ENCODE measurements around the gene ASB18. TPM values are rescaled to one million over a fixed set of nuclear protein-coding genes. Genes with fewer than 3 reads are reported as not detected.

ASB18 gene
- total RNA-seq, 1 experiment from 2014 or later: not detected

- CTCF ChIA-PET: no interaction called here
- no peak for DNase-seq (ENCODE audit: unreplicated experiment)
- intact Hi-C loops (cut with micrococcal nuclease): no loop called here
- H3K4me3 Mint-ChIP-seq (ENCODE audit: unreplicated experiment): no peak overlapping the region
- peaks cover 6% of the 10 kb centered on the region for H3K4me1 Mint-ChIP-seq (ENCODE audit: insufficient read depth, unreplicated experiment)
- no TSS peak for BruUV-seq (replicated peaks)
- no peak for TF ChIP-seq CTCF (IDR thresholded peaks at IDR 0.05; ENCODE audit: unreplicated experiment)
- peaks cover 6% of the 10 kb centered on the region for H3K36me3 Mint-ChIP-seq (ENCODE audit: insufficient read depth, unreplicated experiment)
- H3K27ac Mint-ChIP-seq (ENCODE audit: low read depth, unreplicated experiment): no peak overlapping the region
- H3K9me3 Mint-ChIP-seq (ENCODE audit: unreplicated experiment): no peaks in the 10 kb centered on the region
- peaks cover 4% of the 10 kb centered on the region for H3K27me3 Mint-ChIP-seq (ENCODE audit: insufficient read depth, unreplicated experiment)
- POLR2A ChIA-PET: no interaction called here
Observed at GRCh38 chr2:236161082-236161462, 103.1 kb downstream of the ASB18 start.

- CTCF ChIA-PET: interaction anchor here (0.7 kb wide), 1 partner anchor 15 kb away, joined by 3 read pairs; no protein-coding TSS in a partner anchor
- no peak overlapping the region for H3K4me3 Mint-ChIP-seq (ENCODE audit: unreplicated experiment)
- no peaks in the 10 kb centered on the region for H3K27me3 Mint-ChIP-seq (ENCODE audit: insufficient read depth, unreplicated experiment)
- no peak for TF ChIP-seq CTCF (IDR thresholded peaks at IDR 0.05; ENCODE audit: unreplicated experiment)
- intact Hi-C loops (cut with micrococcal nuclease): no loop called here
- POLR2A ChIA-PET: interaction anchor here (0.6 kb wide), 1 partner anchor 17 kb away, joined by 3 read pairs; no protein-coding TSS in a partner anchor
- no peaks in the 10 kb centered on the region for H3K9me3 Mint-ChIP-seq (ENCODE audit: unreplicated experiment)
- peaks cover 6% of the 10 kb centered on the region for H3K36me3 Mint-ChIP-seq (ENCODE audit: insufficient read depth, unreplicated experiment)
- no TSS peak for BruUV-seq (replicated peaks)
- peaks cover 6% of the 10 kb centered on the region for H3K4me1 Mint-ChIP-seq (ENCODE audit: insufficient read depth, unreplicated experiment)
- DNase-seq (ENCODE audit: unreplicated experiment): no peak
- no peak overlapping the region for H3K27ac Mint-ChIP-seq (ENCODE audit: low read depth, unreplicated experiment)
Observed at GRCh38 chr2:236160366-236161081, 103.7 kb downstream of the ASB18 start.

GRCh38 chr2:236159778-236160170 lies 104.4 kb downstream of the ASB18 start:
- no peak for TF ChIP-seq CTCF (IDR thresholded peaks at IDR 0.05; ENCODE audit: unreplicated experiment)
- Mint-ChIP-seq H3K9me3 (ENCODE audit: unreplicated experiment) (no peaks in the 10 kb centered on the region), H3K4me1 (ENCODE audit: insufficient read depth, unreplicated experiment) (peaks cover 6% of the 10 kb centered on the region), H3K4me3 (ENCODE audit: unreplicated experiment) (no peak overlapping the region), H3K27me3 (ENCODE audit: insufficient read depth, unreplicated experiment) (no peaks in the 10 kb centered on the region), H3K27ac (ENCODE audit: low read depth, unreplicated experiment) (no peak overlapping the region), H3K36me3 (ENCODE audit: insufficient read depth, unreplicated experiment) (peaks cover 6% of the 10 kb centered on the region)
- ChIA-PET POLR2A (interaction anchor here (0.6 kb wide), 1 partner anchor 16 kb away, joined by 3 read pairs; no protein-coding TSS in a partner anchor), CTCF (interaction anchor here (0.6 kb wide), 1 partner anchor 19 kb away, joined by 3 read pairs; no protein-coding TSS in a partner anchor)
- intact Hi-C loops (cut with micrococcal nuclease): no loop called here
- no TSS peak for BruUV-seq (replicated peaks)
- no peak for DNase-seq (ENCODE audit: unreplicated experiment)

- no peak for TF ChIP-seq CTCF (IDR thresholded peaks at IDR 0.05; ENCODE audit: unreplicated experiment)
- peaks cover 6% of the 10 kb centered on the region for H3K36me3 Mint-ChIP-seq (ENCODE audit: insufficient read depth, unreplicated experiment)
- intact Hi-C loops (cut with micrococcal nuclease): no loop called here
- peaks cover 6% of the 10 kb centered on the region for H3K4me1 Mint-ChIP-seq (ENCODE audit: insufficient read depth, unreplicated experiment)
- H3K9me3 Mint-ChIP-seq (ENCODE audit: unreplicated experiment): no peaks in the 10 kb centered on the region
- H3K27me3 Mint-ChIP-seq (ENCODE audit: insufficient read depth, unreplicated experiment): no peaks in the 10 kb centered on the region
- no TSS peak for BruUV-seq (replicated peaks)
- no peak for DNase-seq (ENCODE audit: unreplicated experiment)
- ChIA-PET CTCF (interaction anchor here (0.6 kb wide), 1 partner anchor 19 kb away, joined by 3 read pairs; no protein-coding TSS in a partner anchor), POLR2A (interaction anchor here (0.8 kb wide), 1 partner anchor 12 kb away, joined by 3 read pairs; no protein-coding TSS in a partner anchor)
- H3K4me3 Mint-ChIP-seq (ENCODE audit: unreplicated experiment): no peak overlapping the region
- no peak overlapping the region for H3K27ac Mint-ChIP-seq (ENCODE audit: low read depth, unreplicated experiment)
Observed at GRCh38 chr2:236158969-236159777, 105.0 kb downstream of the ASB18 start.

All from MCF 10A (cell line).